Hepatocyte (in vitro differentiated cells): ENCODE results near the gene PDE3B.

Source experiments
- EZH2 ChIP-seq: fragments of 200-600 bp; sonication (generic); IDR thresholded peaks from 2 replicates; pipeline ENCODE4 v1.6.1; 2016; ENCODE audit warnings: antibody characterized with exemption, mild to moderate bottlenecking, borderline replicate concordance
- EZH2phosphoT487 ChIP-seq: fragments of 200-600 bp; sonication (generic); IDR thresholded peaks from one replicate; pipeline ENCODE4 v1.6.1; 2018; ENCODE audit warnings: antibody characterized with exemption, mild to moderate bottlenecking, low read depth, moderate library complexity; ENCODE audit not compliant: unreplicated experiment, severe bottlenecking
- TF ChIP-seq, protein P1 (sequence below): fragments of 200-600 bp; sonication (generic); IDR thresholded peaks from 2 replicates; pipeline ENCODE4 v1.5.1; 2016; ENCODE audit warnings: antibody characterized with exemption, mild to moderate bottlenecking; ENCODE audit not compliant: poor library complexity

GRCh38 chr11:14826600-14826999, 183.0 kb downstream of the PDE3B start:
- TF ChIP-seq, protein P1, sequence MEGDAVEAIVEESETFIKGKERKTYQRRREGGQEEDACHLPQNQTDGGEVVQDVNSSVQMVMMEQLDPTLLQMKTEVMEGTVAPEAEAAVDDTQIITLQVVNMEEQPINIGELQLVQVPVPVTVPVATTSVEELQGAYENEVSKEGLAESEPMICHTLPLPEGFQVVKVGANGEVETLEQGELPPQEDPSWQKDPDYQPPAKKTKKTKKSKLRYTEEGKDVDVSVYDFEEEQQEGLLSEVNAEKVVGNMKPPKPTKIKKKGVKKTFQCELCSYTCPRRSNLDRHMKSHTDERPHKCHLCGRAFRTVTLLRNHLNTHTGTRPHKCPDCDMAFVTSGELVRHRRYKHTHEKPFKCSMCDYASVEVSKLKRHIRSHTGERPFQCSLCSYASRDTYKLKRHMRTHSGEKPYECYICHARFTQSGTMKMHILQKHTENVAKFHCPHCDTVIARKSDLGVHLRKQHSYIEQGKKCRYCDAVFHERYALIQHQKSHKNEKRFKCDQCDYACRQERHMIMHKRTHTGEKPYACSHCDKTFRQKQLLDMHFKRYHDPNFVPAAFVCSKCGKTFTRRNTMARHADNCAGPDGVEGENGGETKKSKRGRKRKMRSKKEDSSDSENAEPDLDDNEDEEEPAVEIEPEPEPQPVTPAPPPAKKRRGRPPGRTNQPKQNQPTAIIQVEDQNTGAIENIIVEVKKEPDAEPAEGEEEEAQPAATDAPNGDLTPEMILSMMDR: no peak
- no peak for TF ChIP-seq EZH2phosphoT487
- TF ChIP-seq EZH2: no peak
